Endothelial cell of umbilical vein (primary cell): ENCODE measurements around the gene COBLL1. TPM values are rescaled to one million over a fixed set of nuclear protein-coding genes. Genes with fewer than 3 reads are reported as not detected.

Experiments used
- BruUV-seq: library from RNA; stranded (reverse); fragments of 400-500 nt; replicated peaks from 2 replicates; lab custom pipeline; 2021; lab: Mats Ljungman, UMichigan
- CTCF ChIA-PET: fragments of 300-600, 350-600 bp; sonication (Branson Sonifier 250); formaldehyde crosslinking; loops from one replicate; lab custom pipeline; 2021; ENCODE audit warnings: antibody characterized with exemption, inconsistent platforms; lab: Charles Lee
- POLR2A ChIA-PET: fragments of 300-600, 350-600 bp; sonication (Branson Sonifier 250); formaldehyde crosslinking; loops from one replicate; lab custom pipeline; 2021; ENCODE audit warnings: antibody characterized with exemption, inconsistent platforms; lab: Charles Lee
- DNase-seq: peaks from one replicate; pipeline ENCODE4 v3.0.0-alpha.2; 2011; ENCODE audit warnings: low read depth, low spot score
- FAIRE-seq: peaks from 2 replicates; lab custom pipeline; 2011; peaks lifted over from hg19 to GRCh38; lab: Jason Lieb, UNC
- H2AFZ ChIP-seq: 2 replicates; pipeline ENCODE4 v1.6.0; 2012; ENCODE audit warnings: low read depth, low read length, control low read depth, inconsistent platforms
- H3K27ac ChIP-seq: 2 replicates; pipeline ENCODE4 v1.5.1; 2011; ENCODE audit warnings: low read depth, mild to moderate bottlenecking, control low read depth, low read length, moderate library complexity; ENCODE audit not compliant: insufficient read depth
- H3K27me3 ChIP-seq, 2 experiments: 2 replicates each; pipeline versions ENCODE4 v1.6.0 to v1.6.1; 2011; ENCODE audit warnings: low read length in 2 of 2, mixed read lengths in 1 of 2; ENCODE audit not compliant: control insufficient read depth in 2 of 2, insufficient read depth in 2 of 2
- H3K36me3 ChIP-seq, 2 experiments: 2 replicates in 1 of 2; 3 replicates in 1 of 2; pipeline ENCODE4 v1.5.1; 2011; ENCODE audit warnings: low read length in 2 of 2, mild to moderate bottlenecking in 1 of 2, moderate library complexity in 1 of 2; ENCODE audit not compliant: control insufficient read depth in 2 of 2, insufficient read depth in 2 of 2; ENCODE audit errors: extremely low read depth in 1 of 2
- H3K4me1 ChIP-seq: 3 replicates; pipeline ENCODE4 v1.5.1; 2011; ENCODE audit warnings: mild to moderate bottlenecking, low read length; ENCODE audit not compliant: control insufficient read depth, insufficient read depth; ENCODE audit errors: extremely low read depth
- H3K4me2 ChIP-seq: 2 replicates; pipeline ENCODE4 v1.6.1; 2011; ENCODE audit warnings: low read length, control low read depth, mixed read lengths; ENCODE audit not compliant: insufficient read depth
- H3K4me3 ChIP-seq, 3 experiments: fragments of 200-600 bp in 1 of 3; sonication (generic), shearing (Covaris generic) in 1 of 3; replicated peaks in 1 of 3; 2 replicates each; pipeline ENCODE4 v1.5.1; 2011 to 2016; ENCODE audit warnings: control low read depth in 3 of 3, low read length in 3 of 3, mild to moderate bottlenecking in 2 of 3, inconsistent platforms in 1 of 3, low read depth in 1 of 3, moderate library complexity in 1 of 3; ENCODE audit not compliant: insufficient read depth in 1 of 3
- H3K79me2 ChIP-seq: 2 replicates; pipeline ENCODE4 v1.6.0; 2012; ENCODE audit warnings: low read length, inconsistent platforms; ENCODE audit not compliant: control insufficient read depth, insufficient read depth
- H3K9ac ChIP-seq: replicated peaks from 2 replicates; pipeline ENCODE3; 2011; ENCODE audit warnings: low read length, control low read depth; ENCODE audit not compliant: insufficient read depth; ENCODE audit errors: extremely low read depth
- H3K9me1 ChIP-seq: replicated peaks from 3 replicates; pipeline ENCODE4 v1.6.0; 2011; ENCODE audit warnings: mild to moderate bottlenecking, low read length; ENCODE audit not compliant: control insufficient read depth, insufficient read depth; ENCODE audit errors: extremely low read depth
- H3K9me3 ChIP-seq: replicated peaks from 2 replicates; pipeline ENCODE4 v1.5.1; 2012; ENCODE audit warnings: low read length, inconsistent platforms; ENCODE audit not compliant: control insufficient read depth, insufficient read depth
- H4K20me1 ChIP-seq: replicated peaks from 2 replicates; pipeline ENCODE3; 2011; ENCODE audit warnings: mild to moderate bottlenecking, low read length; ENCODE audit not compliant: control insufficient read depth, insufficient read depth; ENCODE audit errors: extremely low read depth
- EZH2 ChIP-seq: IDR thresholded peaks from 2 replicates; pipeline ENCODE4 v1.6.1; 2012; ENCODE audit warnings: borderline replicate concordance, low read depth, mild to moderate bottlenecking, moderate library complexity, low read length, inconsistent platforms; ENCODE audit not compliant: severe bottlenecking
- FOS ChIP-seq: IDR thresholded peaks from 2 replicates; pipeline ENCODE4 v1.6.1; 2011; ENCODE audit warnings: mild to moderate bottlenecking, low read length, moderate library complexity, borderline replicate concordance; ENCODE audit not compliant: insufficient read depth
- GATA2 ChIP-seq: IDR thresholded peaks from 2 replicates; pipeline ENCODE4 v1.7.0; 2011; ENCODE audit warnings: low read depth, mild to moderate bottlenecking, moderate library complexity, mixed read lengths, low read length; ENCODE audit not compliant: insufficient read length, insufficient read depth
- MAX ChIP-seq: IDR thresholded peaks from 2 replicates; pipeline ENCODE4 v1.6.1; 2011; ENCODE audit not compliant: insufficient read depth, insufficient read length
- MYC ChIP-seq: IDR thresholded peaks from one replicate; pipeline ENCODE4 v1.6.1; 2011; ENCODE audit warnings: mild to moderate bottlenecking, low read depth, low read length
- POLR2A ChIP-seq: IDR thresholded peaks from 2 replicates; pipeline ENCODE4 v1.6.1; 2012; ENCODE audit warnings: low read depth, mild to moderate bottlenecking, control low read depth, low read length
- POLR2AphosphoS5 ChIP-seq: IDR thresholded peaks from 2 replicates; pipeline ENCODE4 v1.6.1; 2012; ENCODE audit warnings: low read depth, mild to moderate bottlenecking, control low read depth, low read length, moderate library complexity; ENCODE audit not compliant: insufficient read depth
- dilution Hi-C: fragments of 300-500 bp; cut with MboI; formaldehyde crosslinking; loops from one replicate; pipeline ENCODE4 v1.15.0; 2019; ENCODE audit warnings: low sequenced_read_pairs; ENCODE audit not compliant: extremely low pct_ligation_motif_present
- intact Hi-C: fragments of 100-400 bp; cut with micrococcal nuclease; formaldehyde crosslinking; loops from one replicate; pipeline ENCODE4 v1.10.0; 2022
- polyA plus RNA-seq, 4 experiments: library from polyadenylated mRNA; depleted of rRNA in 3 of 4; stranded (reverse) in 3 of 4; unstranded in 1 of 4; fragments of >200 nt; gene quantifications; 2 replicates each; pipeline versions ENCODE4 v1.2.1 to v1.2.3, GENCODE V29; 2011 to 2012; ENCODE audit warnings: missing spikeins in 1 of 4
- total RNA-seq: library from RNA; stranded (reverse); gene quantifications from 2 replicates; pipeline ENCODE4 v1.2.3, GENCODE V29; 2021
- TF ChIP-seq, protein P1 (sequence below), 2 donors: IDR thresholded peaks; 1 replicate in 1 of 2; 2 replicates in 1 of 2; pipeline ENCODE4 v1.5.1; 2011; ENCODE audit warnings: low read length in 2 of 2, mild to moderate bottlenecking in 2 of 2, moderate library complexity in 2 of 2, control low read depth in 1 of 2, inconsistent platforms in 1 of 2, low read depth in 1 of 2; ENCODE audit not compliant: insufficient read depth in 1 of 2; ENCODE audit errors: extremely low read depth in 1 of 2

The COBLL1 gene
- total and polyA plus RNA-seq, 2 donors (not counting 3 experiments of a cell fraction or from before 2014, with no cell fraction given) = 9.1 to 38.4 TPM

DNA sequence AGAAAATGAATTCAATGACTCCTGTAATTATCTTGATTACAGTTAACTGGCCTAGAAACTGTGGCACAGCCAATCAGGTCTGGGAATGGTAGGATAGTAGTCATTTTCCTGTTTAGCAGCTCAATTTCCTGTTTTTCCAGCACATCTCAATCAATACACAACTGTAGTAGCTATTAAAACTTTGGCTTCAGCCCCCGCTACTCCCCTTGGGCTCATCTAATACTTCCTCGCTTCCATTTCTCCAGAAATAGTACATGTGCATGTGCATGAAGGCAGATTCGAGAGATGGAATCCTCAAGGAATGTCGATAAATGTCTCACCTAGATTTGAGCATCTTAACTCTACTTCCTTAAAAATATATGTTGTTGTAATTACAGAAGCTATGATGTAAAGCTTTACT, 9.7 kb downstream of the COBLL1 start:
- H3K36me3 ChIP-seq = no peaks in the 10 kb centered on the region
- CTCF ChIA-PET = interaction anchor here (0.5 to 3.3 kb wide), 7 partner anchors 10 to 94 kb away, joined by 3 to 26 read pairs (median 4); partner anchors contain the start of gene COBLL1
- H3K4me2 ChIP-seq = peak overlapping the region; percentile 57
- POLR2A ChIA-PET = interaction anchor here (1.3 kb wide), 1 partner anchor 10 kb away, joined by 5 read pairs; the partner anchor contains the start of gene COBLL1
- no peaks in the 10 kb centered on the region for H3K27me3 ChIP-seq
- peaks cover 11% of the 10 kb centered on the region for H3K79me2 ChIP-seq
- no peaks in the 10 kb centered on the region for H3K9me3 ChIP-seq
- peak overlapping the region; percentile 15 for H2AFZ ChIP-seq
- peak; percentile 46 for DNase-seq
- H3K4me3 ChIP-seq = no peak overlapping the region
- dilution Hi-C loops = no loop called here
- FAIRE-seq = no peak
- no peaks in the 10 kb centered on the region for H3K9me1 ChIP-seq
- no peak overlapping the region for H3K27ac ChIP-seq
- no peak for TF ChIP-seq EZH2
- TF ChIP-seq, protein P1, sequence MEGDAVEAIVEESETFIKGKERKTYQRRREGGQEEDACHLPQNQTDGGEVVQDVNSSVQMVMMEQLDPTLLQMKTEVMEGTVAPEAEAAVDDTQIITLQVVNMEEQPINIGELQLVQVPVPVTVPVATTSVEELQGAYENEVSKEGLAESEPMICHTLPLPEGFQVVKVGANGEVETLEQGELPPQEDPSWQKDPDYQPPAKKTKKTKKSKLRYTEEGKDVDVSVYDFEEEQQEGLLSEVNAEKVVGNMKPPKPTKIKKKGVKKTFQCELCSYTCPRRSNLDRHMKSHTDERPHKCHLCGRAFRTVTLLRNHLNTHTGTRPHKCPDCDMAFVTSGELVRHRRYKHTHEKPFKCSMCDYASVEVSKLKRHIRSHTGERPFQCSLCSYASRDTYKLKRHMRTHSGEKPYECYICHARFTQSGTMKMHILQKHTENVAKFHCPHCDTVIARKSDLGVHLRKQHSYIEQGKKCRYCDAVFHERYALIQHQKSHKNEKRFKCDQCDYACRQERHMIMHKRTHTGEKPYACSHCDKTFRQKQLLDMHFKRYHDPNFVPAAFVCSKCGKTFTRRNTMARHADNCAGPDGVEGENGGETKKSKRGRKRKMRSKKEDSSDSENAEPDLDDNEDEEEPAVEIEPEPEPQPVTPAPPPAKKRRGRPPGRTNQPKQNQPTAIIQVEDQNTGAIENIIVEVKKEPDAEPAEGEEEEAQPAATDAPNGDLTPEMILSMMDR (IDR thresholded peaks at IDR 0.05; ENCODE audit: extremely low read depth in 1 of 2, insufficient read depth in 1 of 2, low read depth in 1 of 2, low read length in 2 of 2) = no peak
- no peak for TF ChIP-seq POLR2AphosphoS5
- no peak for TF ChIP-seq MYC
- TF ChIP-seq GATA2 = no peak
- BruUV-seq = no TSS peak
- no peak overlapping the region for H3K9ac ChIP-seq
- peaks cover 7% of the 10 kb centered on the region for H3K4me1 ChIP-seq
- H4K20me1 ChIP-seq = no peaks in the 10 kb centered on the region
- intact Hi-C loops = no loop called here

- Histone ChIP-seq H3K9ac (no peak overlapping the region), H3K27ac (no peak overlapping the region), H3K9me3 (no peaks in the 10 kb centered on the region), H3K4me3 (no peak overlapping the region), H2AFZ (no peak overlapping the region), H3K36me3 (no peaks in the 10 kb centered on the region), H3K4me2 (no peak overlapping the region), H3K9me1 (no peaks in the 10 kb centered on the region), H4K20me1 (no peaks in the 10 kb centered on the region), H3K79me2 (peaks cover 11% of the 10 kb centered on the region), H3K27me3 (no peaks in the 10 kb centered on the region), H3K4me1 (peaks cover 7% of the 10 kb centered on the region)
- DNase-seq = no peak
- CTCF ChIA-PET = interaction anchor here (1.0 to 3.3 kb wide), 4 partner anchors 10 to 22 kb away, joined by 3 to 26 read pairs (median 8); partner anchors contain the start of gene COBLL1
- dilution Hi-C loops = no loop called here
- no peak for FAIRE-seq
- POLR2A ChIA-PET = interaction anchor here (1.3 kb wide), 1 partner anchor 11 kb away, joined by 5 read pairs; the partner anchor contains the start of gene COBLL1
- BruUV-seq = no TSS peak
- no peak for TF ChIP-seq MAX
- TF ChIP-seq POLR2A = no peak
- no peak for TF ChIP-seq FOS
- no peak for TF ChIP-seq MYC
- intact Hi-C loops = no loop called here
Measured at GRCh38 chr2:164831180-164831579, 10.4 kb downstream of the COBLL1 start.
